Small intestine (tissue), 7 donors: Measurements from ENCODE around the gene ADD3. TPM values are rescaled to one million over a fixed set of nuclear protein-coding genes. Genes with fewer than 3 reads are reported as not detected.
"Not testable (repeated sequence)": the region's sequence is repeated elsewhere in the genome, so short reads cannot be mapped to it uniquely, and the experiment has no call there.

Source experiments
- DNase-seq, 2 donors: peaks; one replicate each; pipeline versions ENCODE4 v3.0.0 to v3.0.0-alpha.2; 2013
- FAIRE-seq: peaks from 2 replicates; lab custom pipeline; 2012; peaks lifted over from hg19 to GRCh38; lab: Jason Lieb, UNC
- H3K27ac ChIP-seq, 3 donors: one replicate each; pipeline ENCODE4 v1.5.1; 2013; ENCODE audit warnings: low read length in 2 of 3, mild to moderate bottlenecking in 2 of 3, control low read depth in 1 of 3, inconsistent platforms in 1 of 3, low read depth in 1 of 3, moderate library complexity in 1 of 3
- H3K27me3 ChIP-seq, 3 donors: one replicate each; pipeline ENCODE4 v1.6.1; 2013; ENCODE audit warnings: low read length in 3 of 3, inconsistent platforms in 1 of 3; ENCODE audit not compliant: control insufficient read depth in 3 of 3, insufficient read depth in 3 of 3
- H3K36me3 ChIP-seq, 3 donors: one replicate each; pipeline ENCODE4 v1.6.1; 2013; ENCODE audit warnings: low read length in 3 of 3, inconsistent platforms in 1 of 3, low read depth in 1 of 3, mild to moderate bottlenecking in 1 of 3, moderate library complexity in 1 of 3; ENCODE audit not compliant: control insufficient read depth in 3 of 3, insufficient read depth in 2 of 3
- H3K4me1 ChIP-seq, 3 donors: one replicate each; pipeline ENCODE4 v1.6.1; 2013; ENCODE audit warnings: low read length in 2 of 3, inconsistent platforms in 1 of 3, low read depth in 1 of 3, mild to moderate bottlenecking in 1 of 3, moderate library complexity in 1 of 3; ENCODE audit not compliant: control insufficient read depth in 3 of 3, insufficient read depth in 2 of 3
- H3K4me3 ChIP-seq, 3 donors: one replicate each; pipeline ENCODE4 v1.5.1; 2013; ENCODE audit warnings: low read length in 3 of 3, control low read depth in 1 of 3, inconsistent platforms in 1 of 3, low read depth in 1 of 3, mild to moderate bottlenecking in 1 of 3, moderate library complexity in 1 of 3
- H3K9me3 ChIP-seq, 2 donors: one replicate each; pipeline ENCODE4 v1.6.1; 2013; ENCODE audit warnings: low read depth in 1 of 2, low read length in 1 of 2; ENCODE audit not compliant: control insufficient read depth in 2 of 2, insufficient read depth in 1 of 2
- WGBS, 3 donors: extraction: QIAGEN DNeasy Blood & Tissue Kit; methylation state at CpG; one replicate each; pipeline ENCODE4 v1.1.7; 2013; 5-methylcytosine and 5-hydroxymethylcytosine counted together
- polyA plus RNA-seq, 4 donors: library from polyadenylated mRNA; stranded (reverse) in 3 of 4; unstranded in 1 of 4; fragments of 200-250 nt in 3 of 4; fragments of 120-200 nt in 1 of 4; gene quantifications; one replicate each; pipeline versions ENCODE4 v1.2.1 to v1.2.3, GENCODE V29; 2013
- donor health status: healthy with polysubstance abuse.
- donor health status: control.
- donor health status: control.
- donor health status: Bipolar disorder and iron deficiency.
- donor health status: healthy.

ADD3 gene
- polyA plus RNA-seq, 4 donors = 63.7 to 497 (median 99.1) TPM

GRCh38 chr10:110107887-110108286, 100.1 kb downstream of the ADD3 start:
- FAIRE-seq (no peak), DNase-seq (no peak)
- H3K27me3 ChIP-seq = no peaks in the 10 kb centered on the region
- no peaks in the 10 kb centered on the region for H3K4me1 ChIP-seq
- no peaks in the 10 kb centered on the region for H3K9me3 ChIP-seq
- H3K36me3 ChIP-seq = peaks cover 2 to 19% (median 8%) of the 10 kb centered on the region in 3 donors
- H3K4me3 ChIP-seq = no peak overlapping the region
- no peak overlapping the region for H3K27ac ChIP-seq

GRCh38 chr10:110109511-110109910, 101.7 kb downstream of the ADD3 start:
- Histone ChIP-seq H3K4me3 (no peak overlapping the region), H3K9me3 (no peaks in the 10 kb centered on the region), H3K4me1 (no peaks in the 10 kb centered on the region), H3K27ac (no peak overlapping the region), H3K36me3 (peaks cover 2 to 27% (median 4%) of the 10 kb centered on the region in 3 donors), H3K27me3 (no peaks in the 10 kb centered on the region)
- DNase-seq = no peak
- FAIRE-seq = no peak

- 91 to 96% (median 95%) methylated on average over 3 of the region's 3 CpGs for WGBS, 3 donors
- Histone ChIP-seq H3K27me3 (no peaks in the 10 kb centered on the region), H3K36me3 (peaks cover 2 to 35% (median 4%) of the 10 kb centered on the region in 3 donors), H3K4me1 (no peaks in the 10 kb centered on the region), H3K27ac (no peak overlapping the region), H3K9me3 (no peaks in the 10 kb centered on the region), H3K4me3 (no peak overlapping the region)
- no peak for DNase-seq
- no peak for FAIRE-seq
Measured at GRCh38 chr10:110110338-110110737, 102.6 kb downstream of the ADD3 start.

- H3K9me3 ChIP-seq = no peaks in the 10 kb centered on the region
- no peak overlapping the region for H3K4me3 ChIP-seq
- DNase-seq = no peak
- H3K4me1 ChIP-seq = no peaks in the 10 kb centered on the region
- no peaks in the 10 kb centered on the region for H3K27me3 ChIP-seq
- H3K36me3 ChIP-seq = peaks cover 4 to 41% (median 12%) of the 10 kb centered on the region in 3 donors
- FAIRE-seq = no peak
- 98 to 100% (median 99%) methylated on average over 4 of the region's 4 CpGs for WGBS, 3 donors
- no peak overlapping the region for H3K27ac ChIP-seq
Measured at GRCh38 chr10:110113670-110114337, 106.0 kb downstream of the ADD3 start.

- DNase-seq, H3K27ac ChIP-seq, H3K9me3 ChIP-seq, FAIRE-seq, H3K27me3 ChIP-seq, H3K4me1 ChIP-seq, H3K4me3 ChIP-seq: not testable (repeated sequence)
- H3K36me3 ChIP-seq = peaks cover 8 to 41% (median 17%) of the 10 kb centered on the region in 3 donors
- 94 to 100% (median 97%) methylated on average over 2 of the region's 2 CpGs for WGBS, 3 donors
Measured at GRCh38 chr10:110114668-110115067, 106.9 kb downstream of the ADD3 start.

GRCh38 chr10:110115784-110116520, 108.2 kb downstream of the ADD3 start:
- Histone ChIP-seq H3K27me3 (no peaks in the 10 kb centered on the region), H3K9me3 (no peaks in the 10 kb centered on the region), H3K4me3 (no peak overlapping the region), H3K27ac (no peak overlapping the region), H3K36me3 (peaks cover 8 to 34% (median 17%) of the 10 kb centered on the region in 3 donors), H3K4me1 (no peaks in the 10 kb centered on the region)
- FAIRE-seq (no peak), DNase-seq (no peak)
- WGBS, 3 donors = 76 to 91% (median 90%) methylated on average over 4 of the region's 4 CpGs

- FAIRE-seq = no peak
- 87 to 88% (median 87%) methylated on average over 1 of the region's 1 CpG for WGBS, 3 donors
- H3K27me3 ChIP-seq = no peaks in the 10 kb centered on the region
- no peaks in the 10 kb centered on the region for H3K4me1 ChIP-seq
- H3K36me3 ChIP-seq = peaks cover 9 to 23% (median 19%) of the 10 kb centered on the region in 3 donors
- no peak overlapping the region for H3K27ac ChIP-seq
- no peak for DNase-seq
- no peak overlapping the region for H3K4me3 ChIP-seq
- H3K9me3 ChIP-seq = no peaks in the 10 kb centered on the region
Measured at GRCh38 chr10:110118891-110119621, 111.3 kb downstream of the ADD3 start.

- Histone ChIP-seq H3K27me3 (no peaks in the 10 kb centered on the region), H3K27ac (no peak overlapping the region), H3K36me3 (peaks cover 9 to 22% (median 15%) of the 10 kb centered on the region in 3 donors), H3K4me3 (no peak overlapping the region), H3K4me1 (no peaks in the 10 kb centered on the region), H3K9me3 (no peaks in the 10 kb centered on the region)
- 82 to 87% (median 86%) methylated on average over 2 of the region's 2 CpGs for WGBS, 3 donors
- DNase-seq = no peak
- no peak for FAIRE-seq
Measured at GRCh38 chr10:110123594-110123993, 115.8 kb downstream of the ADD3 start.
